IPS-18a (cell line): ENCODE data around the gene PARP9.
A peak's percentile ranks its signal among the peaks of the same experiment; 100 is the strongest.

Source experiments
- H3K27ac ChIP-seq: one replicate; pipeline ENCODE4 v1.5.1; 2013; ENCODE audit warnings: low read length
- H3K27me3 ChIP-seq: one replicate; pipeline ENCODE4 v1.6.1; 2013; ENCODE audit warnings: mild to moderate bottlenecking, low read length; ENCODE audit not compliant: control insufficient read depth, insufficient read depth
- H3K36me3 ChIP-seq: one replicate; pipeline ENCODE4 v1.6.1; 2013; ENCODE audit warnings: low read depth, low read length; ENCODE audit not compliant: control insufficient read depth
- H3K4me1 ChIP-seq: one replicate; pipeline ENCODE4 v1.6.1; 2013; ENCODE audit warnings: low read depth, low read length; ENCODE audit not compliant: control insufficient read depth
- H3K4me3 ChIP-seq: one replicate; pipeline ENCODE4 v1.5.1; 2013; ENCODE audit warnings: low read length
- H3K9ac ChIP-seq: one replicate; pipeline ENCODE4 v1.6.1; 2013; ENCODE audit warnings: mild to moderate bottlenecking, low read length, moderate library complexity
- H3K9me3 ChIP-seq: one replicate; pipeline ENCODE4 v1.6.1; 2013; ENCODE audit warnings: low read depth, low read length; ENCODE audit not compliant: control insufficient read depth

Gene PARP9

GRCh38 chr3:122589297-122589696 is 25.2 kb upstream of the PARP9 start:
- Histone ChIP-seq H3K27ac (no peak overlapping the region), H3K9ac (no peak overlapping the region), H3K4me3 (no peak overlapping the region), H3K4me1 (peaks cover 3% of the 10 kb centered on the region), H3K9me3 (no peaks in the 10 kb centered on the region), H3K36me3 (no peaks in the 10 kb centered on the region), H3K27me3 (no peaks in the 10 kb centered on the region)

- H3K4me1 ChIP-seq = peaks cover 3% of the 10 kb centered on the region
- no peak overlapping the region for H3K9ac ChIP-seq
- no peak overlapping the region for H3K4me3 ChIP-seq
- H3K36me3 ChIP-seq = no peaks in the 10 kb centered on the region
- H3K9me3 ChIP-seq = no peaks in the 10 kb centered on the region
- no peaks in the 10 kb centered on the region for H3K27me3 ChIP-seq
- H3K27ac ChIP-seq = no peak overlapping the region
These were observed 23.5 kb upstream of the PARP9 start for GRCh38 chr3:122587572-122587971.

GRCh38 chr3:122586773-122587485 is 22.8 kb upstream of the PARP9 start:
- Histone ChIP-seq H3K36me3 (no peaks in the 10 kb centered on the region), H3K4me3 (no peak overlapping the region), H3K27me3 (no peaks in the 10 kb centered on the region), H3K4me1 (peaks cover 3% of the 10 kb centered on the region), H3K9ac (no peak overlapping the region), H3K9me3 (peaks cover 6% of the 10 kb centered on the region), H3K27ac (no peak overlapping the region)

- H3K4me1 ChIP-seq = peaks cover 3% of the 10 kb centered on the region
- no peaks in the 10 kb centered on the region for H3K36me3 ChIP-seq
- H3K27me3 ChIP-seq = no peaks in the 10 kb centered on the region
- H3K9me3 ChIP-seq = peaks cover 10% of the 10 kb centered on the region
- H3K9ac ChIP-seq = no peak overlapping the region
- H3K27ac ChIP-seq = no peak overlapping the region
- no peak overlapping the region for H3K4me3 ChIP-seq
These were observed 22.0 kb upstream of the PARP9 start for GRCh38 chr3:122586098-122586497.

GRCh38 chr3:122582390-122582789 is 18.3 kb upstream of the PARP9 start:
- Histone ChIP-seq H3K27ac (no peak overlapping the region), H3K4me3 (no peak overlapping the region), H3K36me3 (no peaks in the 10 kb centered on the region), H3K4me1 (no peaks in the 10 kb centered on the region), H3K27me3 (peaks cover 12% of the 10 kb centered on the region), H3K9me3 (peaks cover 10% of the 10 kb centered on the region), H3K9ac (no peak overlapping the region)

GRCh38 chr3:122581622-122582021 is 17.5 kb upstream of the PARP9 start:
- Histone ChIP-seq H3K9me3 (peaks cover 10% of the 10 kb centered on the region), H3K4me1 (no peaks in the 10 kb centered on the region), H3K36me3 (no peaks in the 10 kb centered on the region)

GRCh38 chr3:122580470-122580869 is 16.4 kb upstream of the PARP9 start:
- H3K4me1 ChIP-seq = no peaks in the 10 kb centered on the region
- H3K36me3 ChIP-seq = no peaks in the 10 kb centered on the region
- peaks cover 18% of the 10 kb centered on the region for H3K27me3 ChIP-seq
- H3K9me3 ChIP-seq = peaks cover 10% of the 10 kb centered on the region
- no peak overlapping the region for H3K9ac ChIP-seq
- no peak overlapping the region for H3K4me3 ChIP-seq
- no peak overlapping the region for H3K27ac ChIP-seq

More at GRCh38 chr3:122581622-122582021, 17.5 kb upstream of the PARP9 start:
- no peak overlapping the region for H3K4me3 ChIP-seq
- H3K27ac ChIP-seq = no peak overlapping the region
- no peak overlapping the region for H3K9ac ChIP-seq
- peaks cover 18% of the 10 kb centered on the region for H3K27me3 ChIP-seq

- Histone ChIP-seq H3K36me3 (no peaks in the 10 kb centered on the region), H3K9ac (no peak overlapping the region), H3K27me3 (peaks cover 18% of the 10 kb centered on the region), H3K27ac (no peak overlapping the region), H3K4me1 (no peaks in the 10 kb centered on the region), H3K4me3 (peak overlapping the region; percentile 49), H3K9me3 (peaks cover 10% of the 10 kb centered on the region)
These were observed 14.1 kb upstream of the PARP9 start for GRCh38 chr3:122578069-122578740.

- no peaks in the 10 kb centered on the region for H3K36me3 ChIP-seq
- H3K27me3 ChIP-seq = peaks cover 18% of the 10 kb centered on the region
- no peak within 1 kb of the TSS for H3K27ac ChIP-seq
- no peak within 1 kb of the TSS for H3K9ac ChIP-seq
- peak within 1 kb of the TSS; percentile 49 for H3K4me3 ChIP-seq
- peaks cover 10% of the 10 kb centered on the region for H3K9me3 ChIP-seq
- peaks cover 5% of the 10 kb centered on the region for H3K4me1 ChIP-seq
These were observed 13.4 kb upstream of the PARP9 start, which contains the start of gene PARP15 for GRCh38 chr3:122577409-122578031. Gene PARP15, plus strand, starts transcription at chr3:122577650. Its CDS starts 18 bp downstream, at chr3:122577668.

- H3K4me1 ChIP-seq = peaks cover 5% of the 10 kb centered on the region
- H3K4me3 ChIP-seq = no peak overlapping the region
- no peak overlapping the region for H3K9ac ChIP-seq
- no peak overlapping the region for H3K27ac ChIP-seq
- peaks cover 18% of the 10 kb centered on the region for H3K27me3 ChIP-seq
- no peaks in the 10 kb centered on the region for H3K9me3 ChIP-seq
- no peaks in the 10 kb centered on the region for H3K36me3 ChIP-seq
These were observed 12.3 kb upstream of the PARP9 start for GRCh38 chr3:122576174-122576940.

- Histone ChIP-seq H3K36me3 (no peaks in the 10 kb centered on the region), H3K27me3 (peaks cover 12% of the 10 kb centered on the region), H3K4me3 (no peak overlapping the region), H3K4me1 (peaks cover 5% of the 10 kb centered on the region), H3K9ac (no peak overlapping the region), H3K27ac (no peak overlapping the region), H3K9me3 (no peaks in the 10 kb centered on the region)
These were observed 8.9 kb upstream of the PARP9 start for GRCh38 chr3:122572940-122573412.
